Sigmoid colon (tissue), 7 donors: Measurements from ENCODE around the gene TJP3. TPM values are rescaled to one million over a fixed set of nuclear protein-coding genes. Genes with fewer than 3 reads are reported as not detected.
"Not testable (repeated sequence)": the region's sequence is repeated elsewhere in the genome, so short reads cannot be mapped to it uniquely, and the experiment has no call there.

ENCODE experiments used
- DNase-seq: peaks from one replicate; pipeline ENCODE4 v3.0.0-alpha.2; 2019
- H3K27ac ChIP-seq, 4 donors: fragments of 200-600 bp; sonication (generic); one replicate each; pipeline ENCODE4 v1.5.1; 2016 to 2019; ENCODE audit warnings: mild to moderate bottlenecking in 1 of 4
- H3K27me3 ChIP-seq, 3 donors: fragments of 200-600 bp; sonication (generic); one replicate each; pipeline ENCODE4 v1.5.1; 2019; ENCODE audit warnings: mild to moderate bottlenecking in 1 of 3
- H3K36me3 ChIP-seq, 4 donors: fragments of 200-600 bp; sonication (generic); one replicate each; pipeline ENCODE4 v1.5.1; 2016 to 2019
- H3K4me1 ChIP-seq, 4 donors: fragments of 200-600 bp; sonication (generic); one replicate each; pipeline ENCODE4 v1.5.1; 2017 to 2019
- H3K4me3 ChIP-seq, 4 donors: fragments of 200-600 bp; sonication (generic); one replicate each; pipeline ENCODE4 v1.5.1; 2017 to 2019; ENCODE audit warnings: mild to moderate bottlenecking in 2 of 4, moderate library complexity in 1 of 4
- H3K9me3 ChIP-seq, 4 donors: fragments of 200-600 bp in 3 of 4; sonication (generic) in 3 of 4; one replicate each; pipeline versions ENCODE4 v1.5.1 to v1.6.1; 2013 to 2019
- EP300 ChIP-seq, 4 donors: sonication (generic); formaldehyde crosslinking; IDR thresholded peaks; one replicate each; pipeline ENCODE4 v1.6.1; 2017; ENCODE audit warnings: antibody characterized with exemption in 4 of 4
- POLR2A ChIP-seq, 2 donors: fragments of 450-650 bp; IDR thresholded peaks; one replicate each; pipeline ENCODE4 v1.6.1; 2016; ENCODE audit warnings: antibody characterized with exemption in 2 of 2, mild to moderate bottlenecking in 2 of 2, moderate library complexity in 2 of 2
- POLR2AphosphoS5 ChIP-seq, 4 donors: sonication (generic); formaldehyde crosslinking; IDR thresholded peaks; one replicate each; pipeline ENCODE4 v1.6.1; 2017; ENCODE audit warnings: antibody characterized with exemption in 4 of 4
- WGBS, 2 donors: extraction: QIAGEN DNeasy Blood & Tissue Kit; methylation state at CpG; one replicate each; pipeline ENCODE4 v1.1.7; 2013; 5-methylcytosine and 5-hydroxymethylcytosine counted together
- intact Hi-C: fragments of 100-400 bp; cut with DNase I; formaldehyde crosslinking; loops from one replicate; pipeline ENCODE4 v1.15.1; 2023
- polyA plus RNA-seq, 3 donors: library from polyadenylated mRNA; stranded (reverse); fragments of 200-250 nt; gene quantifications; one replicate each; pipeline ENCODE4 v1.2.3, GENCODE V29; 2013
- total RNA-seq, 4 donors: library from RNA; depleted of rRNA; stranded (reverse); fragments of >200 nt; gene quantifications; one replicate each; pipeline ENCODE4 v1.1.0, GENCODE V29; 2016
- TF ChIP-seq, protein P1 (sequence below), 4 experiments: fragments of 450-650 bp in 3 of 4; fragments of 200-600 bp in 1 of 4; IDR thresholded peaks; one replicate each; pipeline ENCODE4 v1.5.1; 2016 to 2019; ENCODE audit warnings: antibody characterized with exemption in 4 of 4, mild to moderate bottlenecking in 3 of 4, moderate library complexity in 2 of 4
- donor health status: healthy with polysubstance abuse.
- donor health status: Bipolar disorder and iron deficiency.
- donor health status: healthy.

TJP3 gene
- total and polyA plus RNA-seq, 7 donors: 0.33 to 245 (median 80.2) TPM; not detected in 1

DNA sequence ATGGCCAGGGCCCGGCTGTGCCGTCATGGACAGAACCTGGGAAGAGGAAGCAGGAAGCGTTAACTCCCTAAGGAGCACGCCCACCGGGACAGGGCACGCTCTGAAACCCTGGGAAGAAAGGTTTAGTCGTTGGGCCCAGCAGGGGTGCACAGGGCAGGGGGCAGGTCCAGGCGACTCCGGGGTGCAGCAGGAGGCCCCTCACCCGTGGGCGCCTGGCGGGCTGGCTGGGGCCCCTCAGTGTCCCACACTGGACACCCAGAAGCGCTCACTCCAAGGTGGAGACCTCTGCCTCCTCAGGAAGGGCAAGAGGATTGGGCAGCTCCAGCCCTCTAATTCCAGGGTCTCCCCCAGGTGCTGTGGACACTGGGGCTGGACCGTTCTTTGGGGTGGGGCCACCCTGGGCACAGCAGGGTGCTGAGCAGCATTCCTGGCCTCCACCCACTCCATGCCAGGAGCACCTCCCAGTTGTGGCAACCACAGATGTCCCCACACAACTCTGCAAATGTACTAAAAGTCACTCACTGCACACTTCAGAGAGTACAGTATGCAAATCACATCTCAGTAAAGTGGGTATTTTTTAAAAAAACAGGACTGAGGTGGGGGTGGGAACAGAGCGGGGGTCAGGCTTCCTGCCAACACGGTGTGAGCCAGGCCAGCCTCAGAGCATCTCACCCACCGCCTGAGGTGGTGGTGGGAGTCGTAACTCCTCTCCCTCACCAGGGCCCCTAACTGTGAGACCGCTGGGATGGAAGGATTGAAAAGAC is 43.1 kb upstream of the TJP3 start:
- no peak for DNase-seq
- Histone ChIP-seq H3K36me3 (peaks cover 17 to 67% (median 49%) of the 10 kb centered on the region in 4 donors), H3K9me3 (no peaks in the 10 kb centered on the region), H3K4me1 (peaks cover 0 to 47% (median 45%) of the 10 kb centered on the region in 4 donors), H3K27me3 (no peaks in the 10 kb centered on the region), H3K4me3 (no peak overlapping the region), H3K27ac (peak overlapping the region in 3 of 4 donors; percentile 99 to 100 (median 100))
- TF ChIP-seq EP300 (IDR thresholded peaks at IDR 0.05): no peak
- TF ChIP-seq POLR2A (IDR thresholded peaks at IDR 0.05): no peak
- TF ChIP-seq, protein P1, sequence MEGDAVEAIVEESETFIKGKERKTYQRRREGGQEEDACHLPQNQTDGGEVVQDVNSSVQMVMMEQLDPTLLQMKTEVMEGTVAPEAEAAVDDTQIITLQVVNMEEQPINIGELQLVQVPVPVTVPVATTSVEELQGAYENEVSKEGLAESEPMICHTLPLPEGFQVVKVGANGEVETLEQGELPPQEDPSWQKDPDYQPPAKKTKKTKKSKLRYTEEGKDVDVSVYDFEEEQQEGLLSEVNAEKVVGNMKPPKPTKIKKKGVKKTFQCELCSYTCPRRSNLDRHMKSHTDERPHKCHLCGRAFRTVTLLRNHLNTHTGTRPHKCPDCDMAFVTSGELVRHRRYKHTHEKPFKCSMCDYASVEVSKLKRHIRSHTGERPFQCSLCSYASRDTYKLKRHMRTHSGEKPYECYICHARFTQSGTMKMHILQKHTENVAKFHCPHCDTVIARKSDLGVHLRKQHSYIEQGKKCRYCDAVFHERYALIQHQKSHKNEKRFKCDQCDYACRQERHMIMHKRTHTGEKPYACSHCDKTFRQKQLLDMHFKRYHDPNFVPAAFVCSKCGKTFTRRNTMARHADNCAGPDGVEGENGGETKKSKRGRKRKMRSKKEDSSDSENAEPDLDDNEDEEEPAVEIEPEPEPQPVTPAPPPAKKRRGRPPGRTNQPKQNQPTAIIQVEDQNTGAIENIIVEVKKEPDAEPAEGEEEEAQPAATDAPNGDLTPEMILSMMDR (IDR thresholded peaks at IDR 0.05): no peak
- no peak for TF ChIP-seq POLR2AphosphoS5 (IDR thresholded peaks at IDR 0.05)
- 86% methylated on average over 19 of the region's 19 CpGs for WGBS, 2 donors
- intact Hi-C loops: loop anchor here (5.0 kb wide), 1 partner anchor 97 kb away; the partner anchor contains the start of genes APBA3 and MRPL54

DNA sequence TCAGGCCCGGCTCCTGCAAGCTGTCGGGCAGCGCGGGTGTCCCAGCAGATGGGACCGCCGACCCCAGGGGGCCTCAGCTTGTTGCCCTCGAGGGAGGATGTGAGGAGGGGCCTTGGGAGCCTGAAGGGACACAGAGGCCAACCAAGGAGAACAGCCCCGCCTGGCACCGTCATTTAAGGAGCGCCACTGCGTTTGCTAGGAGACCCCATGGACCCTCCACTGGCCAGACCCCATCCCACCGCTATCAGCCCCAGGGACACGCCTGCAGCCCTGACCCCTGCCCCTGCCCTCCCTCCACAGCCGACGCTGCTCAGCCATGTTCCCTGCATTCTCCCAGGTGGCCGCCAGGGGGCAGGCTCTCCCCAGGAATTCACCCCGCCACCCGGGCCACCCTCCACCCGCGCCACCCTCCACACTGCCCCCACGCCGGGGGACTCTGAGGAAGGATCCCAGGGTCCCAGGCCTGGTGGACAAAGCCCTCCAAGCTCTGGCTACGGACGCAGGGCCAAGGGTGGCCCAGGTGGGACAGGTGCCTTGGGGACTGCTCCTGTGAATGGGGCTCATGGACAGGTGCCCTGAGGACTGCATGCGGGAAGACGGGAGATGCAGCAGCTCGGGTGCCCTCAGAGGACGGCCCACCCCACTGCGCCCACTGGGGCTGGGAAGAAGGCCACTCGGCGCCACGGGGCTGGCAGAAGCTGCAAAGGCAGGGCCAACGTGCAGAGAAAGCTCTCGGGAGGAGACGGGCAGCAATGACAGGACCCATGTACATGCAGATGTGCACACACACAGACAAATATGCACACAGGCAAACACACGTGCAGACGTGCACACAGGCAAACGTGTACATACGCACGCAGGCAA is 42.3 kb upstream of the TJP3 start:
- no peak for TF ChIP-seq POLR2A (IDR thresholded peaks at IDR 0.05)
- TF ChIP-seq, protein P1 (IDR thresholded peaks at IDR 0.05): peak; percentile 97 to 99 (median 99)
- TF ChIP-seq POLR2AphosphoS5 (IDR thresholded peaks at IDR 0.05): peak in 3 of 4 donors; percentile 13 to 31 (median 17)
- no peak for TF ChIP-seq EP300 (IDR thresholded peaks at IDR 0.05)
- WGBS, 2 donors: 35 to 44% methylated on average over 40 of the region's 40 CpGs
- Histone ChIP-seq H3K9me3 (no peaks in the 10 kb centered on the region), H3K27ac (peak overlapping the region in 3 of 4 donors; percentile 99 to 100 (median 100)), H3K36me3 (peaks cover 17 to 59% (median 42%) of the 10 kb centered on the region in 4 donors), H3K4me3 (no peak overlapping the region), H3K4me1 (peaks cover 0 to 56% (median 52%) of the 10 kb centered on the region in 4 donors), H3K27me3 (no peaks in the 10 kb centered on the region)
- intact Hi-C loops: loop anchor here (5.0 kb wide), 1 partner anchor 96 kb away; the partner anchor contains the start of genes APBA3 and MRPL54
- DNase-seq: peak; percentile 86

DNA sequence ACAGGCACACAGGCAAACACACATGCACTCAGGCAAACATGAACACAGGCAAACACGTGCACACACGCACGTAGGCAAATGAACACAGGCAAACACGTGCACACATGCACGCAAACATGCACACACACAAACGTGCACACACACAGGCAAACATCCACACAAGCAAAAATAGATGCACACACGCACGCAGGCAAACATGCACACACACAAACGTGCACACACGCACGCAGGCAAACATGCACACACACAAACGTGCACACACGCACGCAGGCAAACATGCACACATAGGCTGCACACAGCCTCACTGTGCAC is 41.7 kb upstream of the TJP3 start:
- H3K9me3 ChIP-seq, DNase-seq, H3K4me3 ChIP-seq, H3K27me3 ChIP-seq: not testable (repeated sequence)
- Histone ChIP-seq H3K27ac (peak overlapping the region in 3 of 4 donors; percentile 99 to 100 (median 100)), H3K4me1 (peaks cover 0 to 62% (median 58%) of the 10 kb centered on the region in 4 donors), H3K36me3 (peaks cover 17 to 53% (median 36%) of the 10 kb centered on the region in 4 donors)
- intact Hi-C loops: loop anchor here (5.0 kb wide), 1 partner anchor 96 kb away; the partner anchor contains the start of genes APBA3 and MRPL54
- 92 to 94% methylated on average over 14 of the region's 14 CpGs for WGBS, 2 donors

DNA sequence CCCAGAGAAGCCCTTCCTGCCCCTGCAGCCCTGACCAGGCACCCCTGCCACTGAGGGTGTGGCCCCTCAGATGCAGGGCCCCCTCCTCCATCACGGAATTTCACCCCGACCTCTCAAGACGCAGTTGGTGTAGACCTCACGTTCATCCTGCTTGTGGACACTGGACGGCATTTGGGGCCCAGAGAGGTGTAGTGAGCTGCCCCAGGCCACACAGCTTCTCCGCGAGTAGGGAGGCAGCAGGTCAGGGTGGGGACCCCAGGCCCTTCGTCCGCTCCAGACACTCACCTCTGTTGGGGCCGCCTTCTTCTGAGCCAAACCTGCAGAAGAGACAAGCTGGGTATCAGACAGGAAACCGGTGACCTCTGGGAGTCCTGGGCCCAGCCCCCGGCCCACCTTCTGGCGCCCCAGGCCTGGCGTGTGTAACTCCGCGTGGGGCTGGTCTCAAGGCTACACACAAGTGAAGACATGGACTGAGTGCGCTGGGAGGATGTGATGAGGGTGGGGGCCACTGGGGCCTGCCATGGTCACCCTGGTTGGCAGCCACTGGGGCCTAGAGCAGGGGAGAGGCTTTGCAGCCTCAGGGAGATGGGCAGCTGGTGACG is 41.0 kb upstream of the TJP3 start:
- TF ChIP-seq POLR2AphosphoS5 (IDR thresholded peaks at IDR 0.05): no peak
- no peak for TF ChIP-seq POLR2A (IDR thresholded peaks at IDR 0.05)
- TF ChIP-seq, protein P1 (IDR thresholded peaks at IDR 0.05): no peak
- no peak for TF ChIP-seq EP300 (IDR thresholded peaks at IDR 0.05)
- no peaks in the 10 kb centered on the region for H3K9me3 ChIP-seq
- intact Hi-C loops: loop anchor here (5.0 kb wide), 1 partner anchor 95 kb away; the partner anchor contains the start of genes APBA3 and MRPL54
- peak overlapping the region; percentile 99 to 100 (median 100) for H3K27ac ChIP-seq
- no peak overlapping the region for H3K4me3 ChIP-seq
- DNase-seq: no peak
- H3K4me1 ChIP-seq: peaks cover 0 to 68% (median 64%) of the 10 kb centered on the region in 4 donors
- peaks cover 17 to 46% (median 31%) of the 10 kb centered on the region in 4 donors for H3K36me3 ChIP-seq
- H3K27me3 ChIP-seq: no peaks in the 10 kb centered on the region
- 92% methylated on average over 18 of the region's 18 CpGs for WGBS, 2 donors
